Right ventricle myocardium inferior (tissue), 1 donor: Measurements from ENCODE around the gene GPSM1. TPM values are rescaled to one million over a fixed set of nuclear protein-coding genes. Genes with fewer than 3 reads are reported as not detected.
A peak's percentile ranks its signal among the peaks of the same experiment; 100 is the strongest.

ENCODE experiments used
- ATAC-seq: fragments of 200-7000 bp; cut with Tn5 transposase; one replicate; pipeline ENCODE4 v1.9.1; 2020; ENCODE audit warnings: mild to moderate bottlenecking, moderate library complexity
- DNase-seq: peaks from one replicate; pipeline ENCODE4 v3.0.0; 2021; ENCODE audit errors: missing footprints
- intact Hi-C: fragments of 100-400 bp; cut with DNase I; formaldehyde crosslinking; loops from one replicate; pipeline ENCODE4 v1.11.0; 2022
- long read RNA-seq: library from polyadenylated mRNA; unstranded; transcript quantifications from one replicate; pipeline ENCODE4 v2.0.0, GENCODE V29; 2021
- total RNA-seq: library from RNA; stranded (reverse); fragmentation: NEBNext Ultra II Directional; extraction: Animal tissue kit (Norgen Biotek cat#: 25700); gene quantifications from one replicate; pipeline ENCODE4 v1.2.1, GENCODE V29; 2021
- donor health status: DM: no; HTN: yes; CAD: no; lungs with severe emphysema.

Gene GPSM1
- 48.6 TPM for total RNA-seq
- long read RNA-seq, transcript GPSM1-205 (14 exons, 3,633 nt): major isoform, 29 of 74 reads
- long read RNA-seq, transcript GPSM1-203 (4 exons, 1,111 nt): minor isoform, 9 of 74 reads
- long read RNA-seq, transcript GPSM1-204 (4 exons, 2,057 nt): minor isoform, 5 of 74 reads
- long read RNA-seq, partial matches to known transcripts: 21 of 74 reads
- long read RNA-seq, other reads (novel, unspliced or antisense): 9 of 74 reads

GRCh38 chr9:136327304-136327974 is at the start of gene GPSM1:
Gene GPSM1, plus strand, starts transcription at chr9:136327539. Its CDS starts 157 bp downstream, at chr9:136327696.
- intact Hi-C loops: no loop called here
- ATAC-seq (peak; percentile 15), DNase-seq (peak; percentile 85)

GRCh38 chr9:136277746-136278145 is 49.6 kb upstream of the GPSM1 start:
- DNase-seq (peak; percentile 27), ATAC-seq (no peak)
- intact Hi-C loops: no loop called here

GRCh38 chr9:136278221-136278620 is 49.1 kb upstream of the GPSM1 start:
- intact Hi-C loops: no loop called here
- DNase-seq (peak; percentile 21), ATAC-seq (no peak)

- intact Hi-C loops: no loop called here
- ATAC-seq (no peak), DNase-seq (no peak)
Measured at GRCh38 chr9:136278894-136279293, 48.4 kb upstream of the GPSM1 start.

GRCh38 chr9:136279471-136279870 is 47.9 kb upstream of the GPSM1 start:
- intact Hi-C loops: no loop called here
- ATAC-seq: no peak
- peak; percentile 58 for DNase-seq

- ATAC-seq (no peak), DNase-seq (peak; percentile 45)
- intact Hi-C loops: loop anchor here (10.0 kb wide), 1 partner anchor 676 kb away; no protein-coding TSS in a partner anchor
Measured at GRCh38 chr9:136280535-136281315, 46.6 kb upstream of the GPSM1 start.

GRCh38 chr9:136281421-136282271 is 45.7 kb upstream of the GPSM1 start:
- no peak for ATAC-seq
- peak; percentile 44 for DNase-seq
- intact Hi-C loops: loop anchor here (10.0 kb wide), 1 partner anchor 677 kb away; no protein-coding TSS in a partner anchor

GRCh38 chr9:136282272-136282861 is 45.0 kb upstream of the GPSM1 start:
- DNase-seq: peak; percentile 51
- ATAC-seq: no peak

GRCh38 chr9:136283291-136284235 is 43.8 kb upstream of the GPSM1 start:
- peak; percentile 88 for DNase-seq
- intact Hi-C loops: loop anchor here (1.0 to 10.0 kb wide), 2 partner anchors 113 to 679 kb away; no protein-coding TSS in a partner anchor

More at GRCh38 chr9:136282272-136282861, 45.0 kb upstream of the GPSM1 start:
- intact Hi-C loops: loop anchor here (10.0 kb wide), 1 partner anchor 678 kb away; no protein-coding TSS in a partner anchor

GRCh38 chr9:136284311-136284710 is 43.0 kb upstream of the GPSM1 start:
- ATAC-seq: no peak
- peak; percentile 56 for DNase-seq
- intact Hi-C loops: loop anchor here (10.0 kb wide), 1 partner anchor 680 kb away; no protein-coding TSS in a partner anchor

More at GRCh38 chr9:136283291-136284235, 43.8 kb upstream of the GPSM1 start:
- peak; percentile 94 for ATAC-seq

- ATAC-seq (no peak), DNase-seq (peak; percentile 56)
- intact Hi-C loops: loop anchor here (10.0 kb wide), 1 partner anchor 680 kb away; no protein-coding TSS in a partner anchor
Measured at GRCh38 chr9:136284951-136285350, 42.4 kb upstream of the GPSM1 start.

GRCh38 chr9:136285501-136286358 is 41.6 kb upstream of the GPSM1 start:
- no peak for ATAC-seq
- DNase-seq: peak; percentile 64
- intact Hi-C loops: loop anchor here (10.0 kb wide), 1 partner anchor 681 kb away; no protein-coding TSS in a partner anchor

- DNase-seq: peak; percentile 69
- intact Hi-C loops: loop anchor here (10.0 kb wide), 1 partner anchor 682 kb away; no protein-coding TSS in a partner anchor
Measured at GRCh38 chr9:136286359-136286986, 40.9 kb upstream of the GPSM1 start.

GRCh38 chr9:136286987-136287379 is 40.4 kb upstream of the GPSM1 start:
- DNase-seq: no peak
- ATAC-seq: no peak
- intact Hi-C loops: loop anchor here (10.0 kb wide), 1 partner anchor 682 kb away; no protein-coding TSS in a partner anchor

More at GRCh38 chr9:136286359-136286986, 40.9 kb upstream of the GPSM1 start:
- no peak for ATAC-seq
